ENCODE measurements around the gene PTPRT.

PTPRT gene

DNA sequence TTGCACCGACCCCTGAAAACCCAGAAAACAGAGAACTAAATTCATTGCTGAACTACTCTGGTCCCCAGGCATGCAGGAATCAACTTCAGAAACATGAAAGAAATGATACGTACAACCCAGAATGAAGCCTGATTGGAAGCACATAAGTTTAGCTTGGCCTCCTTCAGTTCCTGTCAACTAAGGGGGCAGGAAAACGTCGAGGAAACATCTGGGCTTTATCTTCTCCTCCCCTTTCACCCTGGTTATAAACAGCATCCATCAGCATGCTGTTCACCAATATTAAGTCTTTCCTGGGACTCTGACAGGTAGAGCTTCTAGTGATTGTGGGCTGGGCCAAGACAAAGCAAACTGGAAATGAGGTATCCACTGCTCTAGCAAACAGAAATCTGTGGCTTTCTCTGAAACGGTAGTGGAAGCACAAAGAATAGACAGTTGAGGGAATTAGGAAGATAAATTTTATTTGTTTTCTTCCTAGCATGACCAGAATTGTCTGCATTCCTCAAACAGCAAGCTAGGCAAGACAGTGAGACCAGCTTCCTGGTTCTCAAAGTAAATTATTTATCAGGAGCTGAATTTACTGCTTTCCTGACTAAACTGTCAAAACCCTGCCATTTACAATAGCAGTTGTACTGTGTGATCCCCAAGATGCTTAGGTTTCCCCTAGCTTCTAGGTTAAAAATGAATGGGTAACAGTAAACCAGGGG is 134.4 kb downstream of the PTPRT start:
- Histone ChIP-seq H3K9me3 (replicated peaks; ENCODE audit: insufficient read depth, low read length) (no peaks in the 10 kb centered on the region), H3K27me3 (replicated peaks; ENCODE audit: insufficient read depth, low read length) (no peaks in the 10 kb centered on the region), H3K4me3 (ENCODE audit: low read length) (no peak overlapping the region), H2AFZ (ENCODE audit: low read length) (no peak overlapping the region), H3K9ac (ENCODE audit: low read length) (no peak overlapping the region), H4K20me1 (ENCODE audit: insufficient read depth, low read length) (no peaks in the 10 kb centered on the region), H3K27ac (ENCODE audit: low read length) (no peak overlapping the region), H3K9me2 (replicated peaks; ENCODE audit: insufficient read depth, low read length) (no peaks in the 10 kb centered on the region), H3F3A (ENCODE audit: insufficient read depth, low read length) (no peaks in the 10 kb centered on the region), H3K79me2 (ENCODE audit: low read length) (no peaks in the 10 kb centered on the region), H3K36me3 (replicated peaks; ENCODE audit: insufficient read depth, low read length) (no peaks in the 10 kb centered on the region), H3K4me1 (ENCODE audit: low read length) (no peaks in the 10 kb centered on the region), H3K4me2 (ENCODE audit: low read depth, low read length) (no peak overlapping the region)
- TF ChIP-seq EZH2 (optimal IDR thresholded peaks at IDR 0.05; ENCODE audit: low read depth, low read length), result no peak
- TF ChIP-seq EZH2phosphoT487 (IDR thresholded peaks at IDR 0.05; ENCODE audit: low read length), result no peak
- TF ChIP-seq, protein P1, sequence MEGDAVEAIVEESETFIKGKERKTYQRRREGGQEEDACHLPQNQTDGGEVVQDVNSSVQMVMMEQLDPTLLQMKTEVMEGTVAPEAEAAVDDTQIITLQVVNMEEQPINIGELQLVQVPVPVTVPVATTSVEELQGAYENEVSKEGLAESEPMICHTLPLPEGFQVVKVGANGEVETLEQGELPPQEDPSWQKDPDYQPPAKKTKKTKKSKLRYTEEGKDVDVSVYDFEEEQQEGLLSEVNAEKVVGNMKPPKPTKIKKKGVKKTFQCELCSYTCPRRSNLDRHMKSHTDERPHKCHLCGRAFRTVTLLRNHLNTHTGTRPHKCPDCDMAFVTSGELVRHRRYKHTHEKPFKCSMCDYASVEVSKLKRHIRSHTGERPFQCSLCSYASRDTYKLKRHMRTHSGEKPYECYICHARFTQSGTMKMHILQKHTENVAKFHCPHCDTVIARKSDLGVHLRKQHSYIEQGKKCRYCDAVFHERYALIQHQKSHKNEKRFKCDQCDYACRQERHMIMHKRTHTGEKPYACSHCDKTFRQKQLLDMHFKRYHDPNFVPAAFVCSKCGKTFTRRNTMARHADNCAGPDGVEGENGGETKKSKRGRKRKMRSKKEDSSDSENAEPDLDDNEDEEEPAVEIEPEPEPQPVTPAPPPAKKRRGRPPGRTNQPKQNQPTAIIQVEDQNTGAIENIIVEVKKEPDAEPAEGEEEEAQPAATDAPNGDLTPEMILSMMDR (IDR thresholded peaks at IDR 0.05; ENCODE audit: low read length), result no peak
- no peak for DNase-seq

DNA sequence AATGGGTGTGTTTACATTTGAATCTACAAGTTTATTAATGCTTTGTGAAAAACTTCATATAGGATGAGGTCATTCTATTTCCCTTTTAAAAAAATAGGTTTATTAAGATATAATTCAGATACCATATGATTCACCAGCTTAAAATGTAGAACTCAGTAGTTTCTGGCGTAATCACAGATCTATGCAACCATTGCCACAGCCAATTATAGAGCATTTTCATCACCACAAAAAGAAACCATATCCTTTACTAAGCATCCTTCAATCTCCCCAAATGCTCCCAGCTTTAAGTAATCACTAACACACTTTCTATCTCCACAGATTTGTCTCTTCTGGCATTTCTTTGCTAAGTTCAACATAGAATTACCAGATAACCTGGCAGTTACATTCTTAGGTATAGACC is 137.2 kb downstream of the PTPRT start:
- Histone ChIP-seq H3K36me3 (replicated peaks; ENCODE audit: insufficient read depth, low read length) (no peaks in the 10 kb centered on the region), H3K4me1 (ENCODE audit: low read length) (no peaks in the 10 kb centered on the region), H3K9me3 (replicated peaks; ENCODE audit: insufficient read depth, low read length) (no peaks in the 10 kb centered on the region), H3K9ac (ENCODE audit: low read length) (no peak overlapping the region), H4K20me1 (ENCODE audit: insufficient read depth, low read length) (no peaks in the 10 kb centered on the region), H3K4me2 (ENCODE audit: low read depth, low read length) (no peak overlapping the region), H3K4me3 (ENCODE audit: low read length) (no peak overlapping the region), H2AFZ (ENCODE audit: low read length) (no peak overlapping the region), H3K79me2 (ENCODE audit: low read length) (no peaks in the 10 kb centered on the region), H3K27me3 (replicated peaks; ENCODE audit: insufficient read depth, low read length) (no peaks in the 10 kb centered on the region), H3K9me2 (replicated peaks; ENCODE audit: insufficient read depth, low read length) (no peaks in the 10 kb centered on the region), H3K27ac (ENCODE audit: low read length) (no peak overlapping the region), H3F3A (ENCODE audit: insufficient read depth, low read length) (no peaks in the 10 kb centered on the region)
- no peak for DNase-seq
- no peak for TF ChIP-seq EZH2phosphoT487 (IDR thresholded peaks at IDR 0.05; ENCODE audit: low read length)
- TF ChIP-seq EZH2 (optimal IDR thresholded peaks at IDR 0.05; ENCODE audit: low read depth, low read length), result no peak
- TF ChIP-seq, protein P1 (IDR thresholded peaks at IDR 0.05; ENCODE audit: low read length), result no peak

DNA sequence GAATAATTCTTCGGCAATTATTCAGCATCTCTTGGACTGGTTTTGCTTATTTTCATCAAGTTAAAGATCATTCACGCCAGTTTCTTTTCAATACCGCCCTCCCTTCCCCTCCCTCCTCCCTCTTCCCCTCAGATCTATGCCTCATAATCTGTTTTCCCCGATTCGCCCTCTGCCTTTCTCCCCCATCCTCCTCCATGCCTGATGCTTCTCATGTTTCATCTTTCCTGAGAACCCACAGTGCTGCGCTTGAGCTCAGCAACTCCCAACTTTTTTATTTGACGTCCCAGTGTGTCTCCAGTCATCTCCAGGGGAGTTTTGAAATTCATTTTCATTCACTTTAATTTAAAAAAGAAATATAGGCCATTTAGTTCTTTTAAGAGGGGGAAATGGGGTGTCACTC is 142.7 kb downstream of the PTPRT start:
- Histone ChIP-seq H3K79me2 (ENCODE audit: low read length) (no peaks in the 10 kb centered on the region), H2AFZ (ENCODE audit: low read length) (no peak overlapping the region), H3K36me3 (replicated peaks; ENCODE audit: insufficient read depth, low read length) (no peaks in the 10 kb centered on the region), H4K20me1 (ENCODE audit: insufficient read depth, low read length) (no peaks in the 10 kb centered on the region), H3K9me2 (replicated peaks; ENCODE audit: insufficient read depth, low read length) (no peaks in the 10 kb centered on the region), H3K27ac (ENCODE audit: low read length) (no peak overlapping the region), H3K9ac (ENCODE audit: low read length) (no peak overlapping the region), H3K4me1 (ENCODE audit: low read length) (no peaks in the 10 kb centered on the region), H3K27me3 (replicated peaks; ENCODE audit: insufficient read depth, low read length) (no peaks in the 10 kb centered on the region), H3K4me2 (ENCODE audit: low read depth, low read length) (no peak overlapping the region), H3K4me3 (ENCODE audit: low read length) (no peak overlapping the region), H3K9me3 (replicated peaks; ENCODE audit: insufficient read depth, low read length) (no peaks in the 10 kb centered on the region), H3F3A (ENCODE audit: insufficient read depth, low read length) (no peaks in the 10 kb centered on the region)
- no peak for DNase-seq
- TF ChIP-seq EZH2 (optimal IDR thresholded peaks at IDR 0.05; ENCODE audit: low read depth, low read length) (no peak), EZH2phosphoT487 (IDR thresholded peaks at IDR 0.05; ENCODE audit: low read length) (no peak)
- TF ChIP-seq, protein P1 (IDR thresholded peaks at IDR 0.05; ENCODE audit: low read length), result no peak

Data from MM.1S (cell line).